B cell (primary cell): ENCODE results near the gene CD74. TPM values are rescaled to one million over a fixed set of nuclear protein-coding genes. Genes with fewer than 3 reads are reported as not detected.

ENCODE experiments used
- ATAC-seq: fragments of 200-7000 bp; cut with Tn5 transposase; one replicate; pipeline ENCODE4 v1.10.0; 2021; ENCODE audit warnings: low read depth, mild to moderate bottlenecking, moderate number of reproducible peaks, moderate library complexity
- CTCF ChIA-PET: fragments of 350-600 bp; sonication (Branson Sonifier 250); formaldehyde crosslinking; loops from one replicate; lab custom pipeline; 2021; ENCODE audit warnings: antibody characterized with exemption, inconsistent platforms; lab: Charles Lee
- POLR2A ChIA-PET: fragments of 350-600 bp; sonication (Branson Sonifier 250); formaldehyde crosslinking; loops from one replicate; lab custom pipeline; 2021; ENCODE audit warnings: antibody characterized with exemption; lab: Charles Lee
- DNase-seq: peaks from one replicate; pipeline ENCODE4 v3.0.0; 2013
- H2AFZ ChIP-seq: 2 replicates; pipeline ENCODE4 v1.6.1; 2012; ENCODE audit warnings: mild to moderate bottlenecking, low read depth, low read length; ENCODE audit not compliant: insufficient read depth, poor library complexity, severe bottlenecking
- H3K27ac ChIP-seq, 2 donors: 1 replicate in 1 of 2; 2 replicates in 1 of 2; pipeline ENCODE4 v1.5.1; 2012 to 2013; ENCODE audit warnings: low read length in 2 of 2, mild to moderate bottlenecking in 2 of 2, moderate library complexity in 1 of 2
- H3K27me3 ChIP-seq, 4 experiments: fragments of 200-600 bp in 1 of 4; sonication (generic) in 1 of 4; replicated peaks in 1 of 4; 1 replicate in 2 of 4; 2 replicates in 2 of 4; pipeline versions ENCODE4 v1.6.1 to v1.7.0; 2013 to 2016; ENCODE audit warnings: low read length in 3 of 4, mild to moderate bottlenecking in 2 of 4, mixed read lengths in 1 of 4, moderate library complexity in 1 of 4; ENCODE audit not compliant: insufficient read depth in 4 of 4, control insufficient read depth in 3 of 4; ENCODE audit errors: control extremely low read depth in 1 of 4
- H3K36me3 ChIP-seq, 2 experiments: replicated peaks in 1 of 2; 1 replicate in 1 of 2; 2 replicates in 1 of 2; pipeline versions ENCODE4 v1.6.1 to v1.7.1; 2013; ENCODE audit warnings: low read length in 1 of 2; ENCODE audit not compliant: insufficient read depth in 2 of 2, control insufficient read depth in 1 of 2; ENCODE audit errors: control extremely low read depth in 1 of 2, extremely low read depth in 1 of 2
- H3K4me1 ChIP-seq, 2 donors: fragments of 200-600 bp in 1 of 2; sonication (generic) in 1 of 2; 1 replicate in 1 of 2; 2 replicates in 1 of 2; pipeline versions ENCODE4 v1.5.1 to v1.6.1; 2013 to 2017; ENCODE audit warnings: low read length in 2 of 2; ENCODE audit not compliant: control insufficient read depth in 2 of 2, insufficient read depth in 2 of 2
- H3K4me2 ChIP-seq: replicated peaks from 2 replicates; pipeline ENCODE3; 2012; ENCODE audit warnings: mild to moderate bottlenecking, low read depth, low read length; ENCODE audit not compliant: poor library complexity, severe bottlenecking
- H3K4me3 ChIP-seq, 5 experiments: fragments of 200-600 bp in 1 of 5; sonication (generic) in 1 of 5; 1 replicate in 3 of 5; 2 replicates in 2 of 5; pipeline versions ENCODE4 v1.5.1 to v1.7.0; 2011 to 2016; ENCODE audit warnings: low read length in 4 of 5, mild to moderate bottlenecking in 4 of 5, low read depth in 2 of 5, control low read depth in 1 of 5, moderate library complexity in 1 of 5; ENCODE audit not compliant: insufficient read depth in 1 of 5; ENCODE audit errors: control extremely low read depth in 1 of 5, extremely low read depth in 1 of 5
- H3K79me2 ChIP-seq: fragments of 200-600 bp; sonication (generic); one replicate; pipeline ENCODE4 v1.6.0; 2016; ENCODE audit warnings: low read length; ENCODE audit not compliant: control insufficient read depth, insufficient read depth
- H3K9ac ChIP-seq: fragments of 200-600 bp; sonication (generic); 2 replicates; pipeline ENCODE4 v1.6.1; 2017; ENCODE audit warnings: mild to moderate bottlenecking, low read length, moderate library complexity
- H3K9me3 ChIP-seq, 3 donors: one replicate each; pipeline versions ENCODE4 v1.6.1 to v1.7.1; 2013; ENCODE audit warnings: low read length in 2 of 3; ENCODE audit not compliant: control insufficient read depth in 2 of 3, insufficient read depth in 1 of 3; ENCODE audit errors: control extremely low read depth in 1 of 3
- H4K20me1 ChIP-seq: 2 replicates; pipeline ENCODE4 v1.6.0; 2012; ENCODE audit warnings: mild to moderate bottlenecking, low read length; ENCODE audit not compliant: insufficient read depth, control insufficient read depth, poor library complexity, severe bottlenecking
- H3K27ac Mint-ChIP-seq: one replicate; pipeline ENCODE4 v1.8.0; 2021; ENCODE audit warnings: mixed read lengths
- H3K27me3 Mint-ChIP-seq: one replicate; pipeline ENCODE4 v1.8.0; 2021; ENCODE audit warnings: mixed read lengths
- H3K4me1 Mint-ChIP-seq: one replicate; pipeline ENCODE4 v1.8.0; 2021; ENCODE audit warnings: mixed read lengths
- H3K4me3 Mint-ChIP-seq: one replicate; pipeline ENCODE4 v1.8.0; 2021; ENCODE audit warnings: mixed read lengths
- H3K9me3 Mint-ChIP-seq: one replicate; pipeline ENCODE4 v1.8.0; 2022; ENCODE audit warnings: mixed read lengths; ENCODE audit not compliant: insufficient read depth
- EZH2 ChIP-seq: IDR thresholded peaks from 2 replicates; pipeline ENCODE4 v1.6.1; 2012; ENCODE audit warnings: borderline replicate concordance, low read depth, mild to moderate bottlenecking, moderate library complexity, low read length; ENCODE audit not compliant: insufficient read depth, poor library complexity, severe bottlenecking
- WGBS: methylation state at CpG from one replicate; pipeline ENCODE4 v1.1.5; 2013; ENCODE audit warnings: missing lambda C conversion rate; ENCODE audit not compliant: insufficient coverage; 5-methylcytosine and 5-hydroxymethylcytosine counted together
- intact Hi-C: fragments of 100-400 bp; cut with micrococcal nuclease; formaldehyde crosslinking; loops from one replicate; pipeline ENCODE4 v1.10.0; 2022
- polyA plus RNA-seq: library from polyadenylated mRNA; depleted of rRNA; stranded (reverse); fragments of >200 nt; gene quantifications from 2 replicates; pipeline ENCODE4 v1.2.3, GENCODE V29; 2012
- total RNA-seq, 2 donors: library from RNA; stranded (reverse); fragments of 120-200 nt in 1 of 2; gene quantifications; 1 replicate in 1 of 2; 2 replicates in 1 of 2; pipeline versions ENCODE4 v1.2.3 to v1.2.4, GENCODE V29; 2013 to 2022
- TF ChIP-seq, protein P1 (sequence below): fragments of 200-600 bp; IDR thresholded peaks from one replicate; pipeline ENCODE4 v1.8.0; 2022; ENCODE audit warnings: antibody characterized with exemption, mild to moderate bottlenecking

Gene CD74
- total and polyA plus RNA-seq, 2 donors (not counting 1 experiment from before 2014, with no cell fraction given), result 5,670 to 14,307 TPM

DNA sequence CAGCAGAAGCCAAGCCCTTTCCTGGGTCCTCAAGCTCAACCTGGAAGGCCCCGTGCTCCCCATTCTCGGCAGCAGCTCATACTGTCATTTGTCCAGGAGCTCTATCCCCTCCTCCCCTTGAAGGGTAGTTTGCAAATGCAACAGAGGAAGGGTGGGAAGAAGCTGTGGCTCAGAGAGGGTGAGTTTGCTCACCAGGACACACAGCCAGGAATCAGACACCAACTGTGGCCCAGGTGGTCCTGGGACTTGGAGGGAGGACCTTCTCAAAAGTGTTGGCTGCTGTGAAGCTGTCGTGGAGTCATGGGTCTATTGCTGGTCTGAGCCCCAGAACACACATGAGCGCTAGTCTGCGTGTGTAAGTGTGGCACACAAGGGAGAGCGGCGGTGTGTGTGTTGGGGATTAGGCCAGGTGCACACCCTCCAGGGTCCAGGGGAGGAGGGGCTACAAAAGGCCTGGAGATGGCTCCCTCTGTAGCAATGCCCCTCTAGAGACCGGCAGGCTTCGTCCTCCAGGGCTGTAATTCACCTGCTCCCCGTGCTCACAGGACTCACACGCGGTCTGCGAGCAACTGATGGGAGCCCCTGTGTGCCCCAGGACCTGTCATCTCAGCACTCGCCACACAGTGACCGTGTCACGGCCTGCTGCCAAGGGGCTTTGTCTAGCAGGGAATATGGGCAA lies 45.0 kb upstream of the CD74 start:
- intact Hi-C loops, result loop anchor here (2.0 to 10.0 kb wide), 2 partner anchors 167 to 199 kb away; no protein-coding TSS in a partner anchor
- 78% methylated on average over 15 of the region's 16 CpGs for WGBS

More for the DNA sequence above, 45.0 kb upstream of the CD74 start:
- peaks cover 2% of the 10 kb centered on the region for H3K79me2 ChIP-seq
- Mint-ChIP-seq H3K9me3 (no peaks in the 10 kb centered on the region), H3K27me3 (no peaks in the 10 kb centered on the region), H3K4me1 (peaks cover 40% of the 10 kb centered on the region), H3K4me3 (peak overlapping the region; percentile 41), H3K27ac (peak overlapping the region; percentile 61)
- peak; percentile 28 for DNase-seq
- peak overlapping the region; percentile 56 for H2AFZ ChIP-seq
- no peak overlapping the region for H3K9ac ChIP-seq
- ATAC-seq, result no peak
- no peaks in the 10 kb centered on the region for H4K20me1 ChIP-seq
- H3K4me2 ChIP-seq, result peak overlapping the region; percentile 52
- peaks cover 36 to 53% of the 10 kb centered on the region in 2 donors for H3K4me1 ChIP-seq
- TF ChIP-seq EZH2, result no peak
- TF ChIP-seq, protein P1, sequence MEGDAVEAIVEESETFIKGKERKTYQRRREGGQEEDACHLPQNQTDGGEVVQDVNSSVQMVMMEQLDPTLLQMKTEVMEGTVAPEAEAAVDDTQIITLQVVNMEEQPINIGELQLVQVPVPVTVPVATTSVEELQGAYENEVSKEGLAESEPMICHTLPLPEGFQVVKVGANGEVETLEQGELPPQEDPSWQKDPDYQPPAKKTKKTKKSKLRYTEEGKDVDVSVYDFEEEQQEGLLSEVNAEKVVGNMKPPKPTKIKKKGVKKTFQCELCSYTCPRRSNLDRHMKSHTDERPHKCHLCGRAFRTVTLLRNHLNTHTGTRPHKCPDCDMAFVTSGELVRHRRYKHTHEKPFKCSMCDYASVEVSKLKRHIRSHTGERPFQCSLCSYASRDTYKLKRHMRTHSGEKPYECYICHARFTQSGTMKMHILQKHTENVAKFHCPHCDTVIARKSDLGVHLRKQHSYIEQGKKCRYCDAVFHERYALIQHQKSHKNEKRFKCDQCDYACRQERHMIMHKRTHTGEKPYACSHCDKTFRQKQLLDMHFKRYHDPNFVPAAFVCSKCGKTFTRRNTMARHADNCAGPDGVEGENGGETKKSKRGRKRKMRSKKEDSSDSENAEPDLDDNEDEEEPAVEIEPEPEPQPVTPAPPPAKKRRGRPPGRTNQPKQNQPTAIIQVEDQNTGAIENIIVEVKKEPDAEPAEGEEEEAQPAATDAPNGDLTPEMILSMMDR, result no peak
- peak overlapping the region; percentile 8 to 39 for H3K27ac ChIP-seq
- no peaks in the 10 kb centered on the region for H3K27me3 ChIP-seq
- no peak overlapping the region for H3K4me3 ChIP-seq
- H3K36me3 ChIP-seq, result no peaks in the 10 kb centered on the region
- ChIA-PET POLR2A (no interaction called here), CTCF (interaction anchor here (0.6 to 7.3 kb wide), 28 partner anchors 8 to 390 kb away, joined by 3 to 126 read pairs (median 4); partner anchors contain the start of genes IRGM, RBM22, RPS14 and SMIM3)
- H3K9me3 ChIP-seq, result no peaks in the 10 kb centered on the region
